Measurements from ENCODE around the gene UTP25.

Gene UTP25

GRCh38 chr1:209837671-209838070, 9.9 kb downstream of the UTP25 start:
- no peak for DNase-seq (ENCODE audit: low spot score)
- in situ Hi-C loops (cut with MboI; ENCODE audit: low pct_unique_long_range_greater_than_20kb, low sequenced_read_pairs, unreplicated experiment): no loop called here
- TF ChIP-seq CTCF (IDR thresholded peaks at IDR 0.05; ENCODE audit: extremely low read depth, insufficient read depth, missing control alignments): no peak

- no peak for DNase-seq (ENCODE audit: low spot score)
- in situ Hi-C loops (cut with MboI; ENCODE audit: low pct_unique_long_range_greater_than_20kb, low sequenced_read_pairs, unreplicated experiment): no loop called here
- TF ChIP-seq CTCF (IDR thresholded peaks at IDR 0.05; ENCODE audit: extremely low read depth, insufficient read depth, missing control alignments): no peak
Measured at GRCh38 chr1:209838537-209838936, 10.8 kb downstream of the UTP25 start.

- in situ Hi-C loops (cut with MboI; ENCODE audit: low pct_unique_long_range_greater_than_20kb, low sequenced_read_pairs, unreplicated experiment): no loop called here
- no peak for TF ChIP-seq CTCF (IDR thresholded peaks at IDR 0.05; ENCODE audit: extremely low read depth, insufficient read depth, missing control alignments)
- DNase-seq (ENCODE audit: low spot score): no peak
Measured at GRCh38 chr1:209839875-209840546, 12.2 kb downstream of the UTP25 start.

DNA sequence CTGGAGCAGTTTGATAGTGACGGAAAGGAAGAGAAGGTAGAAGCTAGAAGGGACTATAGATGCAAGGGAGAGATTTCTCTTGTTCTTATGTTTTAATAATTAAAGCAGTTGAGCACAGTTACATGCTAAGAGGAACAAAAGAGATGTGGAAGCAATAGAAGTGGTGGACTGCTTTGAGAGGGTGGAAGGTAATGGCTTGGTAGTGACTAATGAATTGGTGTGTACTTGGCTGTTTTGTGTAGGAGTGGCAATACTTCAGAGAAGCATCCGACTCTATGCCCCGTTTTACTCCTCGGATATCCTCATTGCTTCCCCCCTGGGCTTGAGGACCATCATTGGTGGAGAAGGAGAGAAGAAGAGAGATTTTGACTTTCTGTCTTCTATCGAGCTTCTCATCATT, 12.8 kb downstream of the UTP25 start:
- TF ChIP-seq CTCF (IDR thresholded peaks at IDR 0.05; ENCODE audit: extremely low read depth, insufficient read depth, missing control alignments): no peak
- no peak for DNase-seq (ENCODE audit: low spot score)
- in situ Hi-C loops (cut with MboI; ENCODE audit: low pct_unique_long_range_greater_than_20kb, low sequenced_read_pairs, unreplicated experiment): no loop called here

- in situ Hi-C loops (cut with MboI; ENCODE audit: low pct_unique_long_range_greater_than_20kb, low sequenced_read_pairs, unreplicated experiment): no loop called here
- no peak for DNase-seq (ENCODE audit: low spot score)
- no peak for TF ChIP-seq CTCF (IDR thresholded peaks at IDR 0.05; ENCODE audit: extremely low read depth, insufficient read depth, missing control alignments)
Measured at GRCh38 chr1:209844695-209845407, 17.1 kb downstream of the UTP25 start.

DNA sequence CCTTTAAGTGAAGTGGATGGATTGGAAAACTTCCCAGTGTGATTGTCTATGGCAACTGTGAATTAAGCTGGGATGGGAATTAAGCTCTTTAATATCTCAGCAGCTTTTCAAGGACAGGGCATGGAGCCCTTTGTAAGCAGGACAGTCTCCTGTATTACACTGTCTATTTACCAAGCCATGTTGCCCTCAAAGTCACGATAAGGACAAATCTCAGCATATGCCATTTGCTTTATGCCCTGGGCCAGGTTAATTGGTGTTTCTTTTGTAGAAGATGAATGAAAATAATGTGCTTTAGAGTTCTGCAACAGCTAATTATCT, 17.6 kb downstream of the UTP25 start:
- DNase-seq (ENCODE audit: low spot score): no peak
- in situ Hi-C loops (cut with MboI; ENCODE audit: low pct_unique_long_range_greater_than_20kb, low sequenced_read_pairs, unreplicated experiment): no loop called here

More for the DNA sequence above, 17.6 kb downstream of the UTP25 start:
- TF ChIP-seq CTCF (IDR thresholded peaks at IDR 0.05; ENCODE audit: extremely low read depth, insufficient read depth, missing control alignments): no peak
